Peyer's patch (tissue), 4 donors: ENCODE results near the gene LMO3. TPM values are rescaled to one million over a fixed set of nuclear protein-coding genes. Genes with fewer than 3 reads are reported as not detected.

ENCODE experiments used
- DNase-seq, 3 donors: peaks; one replicate each; pipeline ENCODE4 v3.0.0-alpha.2; 2017 to 2019
- H3K27ac ChIP-seq, 4 donors: fragments of 200-600 bp; sonication (generic); one replicate each; pipeline ENCODE4 v1.5.1; 2016 to 2019
- H3K27me3 ChIP-seq, 2 donors: fragments of 200-600 bp; sonication (generic); one replicate each; pipeline ENCODE4 v1.5.1; 2019
- H3K36me3 ChIP-seq, 3 donors: fragments of 200-600 bp; sonication (generic); one replicate each; pipeline ENCODE4 v1.5.1; 2016 to 2019
- H3K4me1 ChIP-seq, 4 donors: fragments of 200-600 bp; sonication (generic); one replicate each; pipeline ENCODE4 v1.5.1; 2016 to 2019
- H3K4me3 ChIP-seq, 4 donors: fragments of 200-600 bp; sonication (generic); 1 replicate in 3 of 4; 2 replicates in 1 of 4; pipeline ENCODE4 v1.5.1; 2016 to 2019; ENCODE audit warnings: mild to moderate bottlenecking in 1 of 4
- H3K9me3 ChIP-seq, 4 donors: fragments of 200-600 bp; sonication (generic); one replicate each; pipeline ENCODE4 v1.5.1; 2016 to 2019; ENCODE audit warnings: mild to moderate bottlenecking in 1 of 4
- POLR2A ChIP-seq, 2 donors: fragments of 450-650 bp; IDR thresholded peaks; one replicate each; pipeline ENCODE4 v1.5.1; 2017; ENCODE audit warnings: antibody characterized with exemption in 2 of 2, mild to moderate bottlenecking in 2 of 2, moderate library complexity in 2 of 2
- total RNA-seq, 4 donors: library from RNA; depleted of rRNA; stranded (reverse); fragments of >200 nt; gene quantifications; one replicate each; pipeline ENCODE4 v1.1.0, GENCODE V29; 2016
- TF ChIP-seq, protein P1 (sequence below), 6 experiments: fragments of 450-650 bp in 4 of 6; fragments of 200-600 bp in 2 of 6; sonication (generic) in 1 of 6; IDR thresholded peaks; one replicate each; pipeline ENCODE4 v1.5.1; 2017 to 2019; ENCODE audit warnings: antibody characterized with exemption in 6 of 6, mild to moderate bottlenecking in 3 of 6, moderate library complexity in 1 of 6

The LMO3 gene
- total RNA-seq, 4 donors from 2014 or later = 6.6 to 9.9 (median 7.9) TPM

DNA sequence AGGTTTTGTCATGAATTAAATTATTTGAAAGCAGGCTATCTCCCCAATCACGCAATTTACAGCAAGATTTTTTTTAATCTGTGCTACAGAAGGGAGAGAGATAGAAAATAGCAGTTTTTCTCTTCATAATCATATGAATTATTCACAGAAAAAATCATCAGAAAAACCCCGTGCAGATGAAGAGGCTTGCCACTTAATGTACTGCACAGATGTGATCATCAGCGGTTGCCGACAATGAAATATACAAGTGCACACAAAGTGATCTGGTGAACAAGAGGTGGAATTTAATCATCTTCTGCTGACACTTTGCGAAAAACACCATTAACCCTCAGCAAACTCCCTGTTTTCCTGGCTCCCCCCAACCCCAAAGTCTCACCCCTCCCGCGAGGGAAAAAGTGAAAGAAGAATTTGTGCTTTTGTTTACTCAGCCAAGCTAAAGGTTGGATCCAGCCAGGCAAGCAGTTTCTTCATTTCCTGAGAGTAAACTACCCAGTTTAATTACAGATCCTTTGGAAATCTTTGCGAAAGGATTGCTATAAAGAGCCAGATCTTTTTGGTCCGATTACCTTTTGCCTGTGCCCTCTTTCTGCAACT, 3.1 kb upstream of the LMO3 start:
- H3K4me3 ChIP-seq = peak overlapping the region in 2 of 4 donors; percentile 5 to 28
- H3K4me1 ChIP-seq = no peaks in the 10 kb centered on the region
- H3K36me3 ChIP-seq = no peaks in the 10 kb centered on the region
- peaks cover 0 to 11% of the 10 kb centered on the region in 2 donors for H3K27me3 ChIP-seq
- H3K9me3 ChIP-seq = no peaks in the 10 kb centered on the region
- H3K27ac ChIP-seq = peak overlapping the region in 1 of 4 donors; percentile 67
- DNase-seq = no peak
- TF ChIP-seq POLR2A (IDR thresholded peaks at IDR 0.05) = no peak
- TF ChIP-seq, protein P1, sequence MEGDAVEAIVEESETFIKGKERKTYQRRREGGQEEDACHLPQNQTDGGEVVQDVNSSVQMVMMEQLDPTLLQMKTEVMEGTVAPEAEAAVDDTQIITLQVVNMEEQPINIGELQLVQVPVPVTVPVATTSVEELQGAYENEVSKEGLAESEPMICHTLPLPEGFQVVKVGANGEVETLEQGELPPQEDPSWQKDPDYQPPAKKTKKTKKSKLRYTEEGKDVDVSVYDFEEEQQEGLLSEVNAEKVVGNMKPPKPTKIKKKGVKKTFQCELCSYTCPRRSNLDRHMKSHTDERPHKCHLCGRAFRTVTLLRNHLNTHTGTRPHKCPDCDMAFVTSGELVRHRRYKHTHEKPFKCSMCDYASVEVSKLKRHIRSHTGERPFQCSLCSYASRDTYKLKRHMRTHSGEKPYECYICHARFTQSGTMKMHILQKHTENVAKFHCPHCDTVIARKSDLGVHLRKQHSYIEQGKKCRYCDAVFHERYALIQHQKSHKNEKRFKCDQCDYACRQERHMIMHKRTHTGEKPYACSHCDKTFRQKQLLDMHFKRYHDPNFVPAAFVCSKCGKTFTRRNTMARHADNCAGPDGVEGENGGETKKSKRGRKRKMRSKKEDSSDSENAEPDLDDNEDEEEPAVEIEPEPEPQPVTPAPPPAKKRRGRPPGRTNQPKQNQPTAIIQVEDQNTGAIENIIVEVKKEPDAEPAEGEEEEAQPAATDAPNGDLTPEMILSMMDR (IDR thresholded peaks at IDR 0.05) = no peak

DNA sequence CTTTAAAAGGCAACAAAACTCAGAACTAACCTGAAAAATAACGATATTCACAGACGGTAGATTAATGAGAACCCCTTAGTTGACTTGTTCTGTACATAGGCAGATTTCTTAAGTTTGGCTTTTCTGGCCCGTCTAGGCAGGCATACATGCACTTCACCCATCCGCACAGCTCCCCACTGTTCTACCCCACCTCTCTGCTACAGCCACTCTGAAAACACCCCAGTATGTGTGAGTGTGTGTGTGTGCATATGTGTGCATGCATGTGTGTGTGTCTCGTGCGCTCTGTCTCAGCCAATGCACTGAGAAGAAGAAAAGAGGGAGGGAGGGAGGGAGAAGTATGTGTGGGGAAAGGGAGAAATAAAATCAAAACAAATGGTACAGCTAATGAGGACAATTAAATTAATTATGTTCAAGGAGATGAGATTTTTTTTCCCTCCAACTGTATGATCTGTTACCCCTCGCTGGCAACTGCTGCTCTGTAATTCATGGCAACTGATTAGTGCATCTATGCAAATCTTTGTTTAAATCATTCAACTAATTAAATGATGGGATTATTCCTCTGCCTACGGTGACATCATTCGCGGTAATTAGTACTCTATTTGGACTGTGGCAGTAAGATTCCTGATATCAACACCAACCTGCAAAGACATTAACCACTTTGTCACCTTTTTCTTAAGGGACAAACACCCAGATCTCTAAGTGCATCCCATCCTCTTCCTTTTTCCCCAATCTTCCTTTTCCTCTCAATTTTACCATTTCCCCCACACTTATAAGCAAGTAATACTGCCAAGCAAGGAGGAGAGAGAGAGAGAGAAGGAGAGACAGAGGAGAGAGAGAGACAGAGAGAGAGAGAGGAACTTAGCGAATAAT, 2.2 kb upstream of the LMO3 start:
- TF ChIP-seq, protein P1 (IDR thresholded peaks at IDR 0.05) = no peak
- no peak for TF ChIP-seq POLR2A (IDR thresholded peaks at IDR 0.05)
- DNase-seq = no peak
- Histone ChIP-seq H3K4me1 (no peaks in the 10 kb centered on the region), H3K27ac (peak overlapping the region in 2 of 4 donors; percentile 35 to 67), H3K27me3 (peaks cover 0 to 11% of the 10 kb centered on the region in 2 donors), H3K36me3 (no peaks in the 10 kb centered on the region), H3K9me3 (no peaks in the 10 kb centered on the region), H3K4me3 (no peak overlapping the region)

DNA sequence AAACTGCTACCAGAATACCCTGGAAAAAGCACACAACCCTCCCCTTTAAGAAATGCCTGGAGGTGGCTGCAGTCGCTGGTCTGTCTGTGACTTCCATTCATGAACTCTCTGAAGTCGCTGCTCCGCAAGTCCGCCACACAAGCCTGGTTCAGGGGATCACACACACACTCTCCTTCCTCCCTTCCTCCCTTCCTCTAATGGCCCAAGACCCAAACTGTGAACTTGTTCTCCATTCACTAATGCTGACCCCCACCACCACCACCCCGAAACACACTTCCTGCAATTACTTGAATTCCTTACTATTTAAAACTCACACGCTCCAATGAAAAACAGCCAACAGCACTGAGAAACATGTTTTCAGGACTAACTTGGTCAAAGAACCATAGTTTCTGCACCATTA, 1.0 kb upstream of the LMO3 start:
- H3K4me1 ChIP-seq = no peaks in the 10 kb centered on the region
- no peak for DNase-seq
- no peaks in the 10 kb centered on the region for H3K36me3 ChIP-seq
- TF ChIP-seq POLR2A (IDR thresholded peaks at IDR 0.05) = no peak
- TF ChIP-seq, protein P1 (IDR thresholded peaks at IDR 0.05) = no peak
- H3K27me3 ChIP-seq = peaks cover 0 to 11% of the 10 kb centered on the region in 2 donors
- H3K4me3 ChIP-seq = peak overlapping the region in 3 of 4 donors; percentile 18 to 42 (median 40)
- no peaks in the 10 kb centered on the region for H3K9me3 ChIP-seq
- peak overlapping the region in 2 of 4 donors; percentile 16 to 67 for H3K27ac ChIP-seq

DNA sequence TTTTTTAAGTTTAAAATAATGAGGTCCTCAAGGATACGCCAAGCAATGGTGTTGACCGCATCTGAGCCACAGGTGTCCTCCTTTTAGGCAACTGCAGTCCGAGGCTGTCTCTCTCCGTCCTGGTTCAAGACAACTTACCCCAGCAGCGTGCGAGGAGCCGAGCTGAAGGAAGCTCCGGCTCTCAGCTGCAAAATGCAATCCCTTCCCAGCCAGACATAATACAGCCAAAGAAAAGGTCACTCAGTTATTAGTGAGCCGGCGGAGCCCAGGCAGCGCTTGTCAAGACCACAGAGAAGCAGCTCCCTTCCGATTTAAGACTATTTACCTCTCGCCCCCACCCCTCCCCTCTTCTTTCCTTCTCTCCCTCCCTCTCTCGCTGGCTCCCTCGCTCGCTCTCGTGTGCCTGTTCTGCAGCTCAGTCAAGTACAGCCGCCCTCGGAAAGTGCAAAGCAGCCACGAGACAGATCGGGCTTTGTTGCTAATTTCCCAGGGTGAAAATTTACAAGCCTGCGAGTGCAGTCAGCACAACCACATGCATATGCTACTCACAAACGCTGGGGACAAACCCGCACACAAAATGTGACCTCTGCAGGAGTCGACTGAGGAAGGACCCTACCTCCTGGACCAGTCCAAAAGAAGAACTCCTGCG, 363 bp upstream of the LMO3 start:
- Histone ChIP-seq H3K27me3 (peaks cover 0 to 11% of the 10 kb centered on the region in 2 donors), H3K4me3 (peak overlapping the region; percentile 12 to 42 (median 29)), H3K9me3 (no peaks in the 10 kb centered on the region), H3K4me1 (no peaks in the 10 kb centered on the region), H3K27ac (peak overlapping the region in 2 of 4 donors; percentile 16 to 67), H3K36me3 (no peaks in the 10 kb centered on the region)
- no peak for DNase-seq
- no peak for TF ChIP-seq POLR2A (IDR thresholded peaks at IDR 0.05)
- TF ChIP-seq, protein P1 (IDR thresholded peaks at IDR 0.05) = no peak

DNA sequence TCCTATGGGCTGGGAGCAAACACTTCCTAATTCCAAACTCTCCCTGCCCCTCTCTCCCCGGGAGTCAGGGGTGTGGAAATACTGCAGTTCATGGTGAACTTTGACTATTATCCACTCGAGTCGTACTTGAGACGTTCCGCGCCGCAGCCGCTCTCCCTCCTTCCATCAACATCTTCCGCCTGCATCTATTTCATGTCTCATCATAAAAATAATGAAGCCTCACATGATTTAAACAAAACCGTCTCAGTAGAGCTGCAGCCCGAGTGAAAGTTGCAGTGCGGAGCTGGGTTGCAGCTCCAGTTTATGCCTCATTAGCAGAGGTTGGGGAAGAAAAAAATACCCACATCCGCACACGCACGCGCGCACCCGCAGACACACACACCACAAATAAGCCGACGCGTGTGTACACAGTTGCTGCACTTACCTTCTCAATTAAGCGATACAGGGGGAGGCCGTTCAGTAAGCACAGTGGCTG, 283 bp downstream of the LMO3 start:
- peak overlapping the region in 2 of 4 donors; percentile 30 to 67 for H3K27ac ChIP-seq
- H3K36me3 ChIP-seq = no peaks in the 10 kb centered on the region
- H3K4me1 ChIP-seq = no peaks in the 10 kb centered on the region
- H3K27me3 ChIP-seq = peaks cover 0 to 11% of the 10 kb centered on the region in 2 donors
- no peak for DNase-seq
- TF ChIP-seq POLR2A (IDR thresholded peaks at IDR 0.05) = no peak
- peak overlapping the region; percentile 12 to 42 (median 29) for H3K4me3 ChIP-seq
- H3K9me3 ChIP-seq = no peaks in the 10 kb centered on the region
